Measurements from ENCODE around the gene ELF2.
"Not testable (repeated sequence)": the region's sequence is repeated elsewhere in the genome, so short reads cannot be mapped to it uniquely, and the experiment has no call there.

Gene ELF2

DNA sequence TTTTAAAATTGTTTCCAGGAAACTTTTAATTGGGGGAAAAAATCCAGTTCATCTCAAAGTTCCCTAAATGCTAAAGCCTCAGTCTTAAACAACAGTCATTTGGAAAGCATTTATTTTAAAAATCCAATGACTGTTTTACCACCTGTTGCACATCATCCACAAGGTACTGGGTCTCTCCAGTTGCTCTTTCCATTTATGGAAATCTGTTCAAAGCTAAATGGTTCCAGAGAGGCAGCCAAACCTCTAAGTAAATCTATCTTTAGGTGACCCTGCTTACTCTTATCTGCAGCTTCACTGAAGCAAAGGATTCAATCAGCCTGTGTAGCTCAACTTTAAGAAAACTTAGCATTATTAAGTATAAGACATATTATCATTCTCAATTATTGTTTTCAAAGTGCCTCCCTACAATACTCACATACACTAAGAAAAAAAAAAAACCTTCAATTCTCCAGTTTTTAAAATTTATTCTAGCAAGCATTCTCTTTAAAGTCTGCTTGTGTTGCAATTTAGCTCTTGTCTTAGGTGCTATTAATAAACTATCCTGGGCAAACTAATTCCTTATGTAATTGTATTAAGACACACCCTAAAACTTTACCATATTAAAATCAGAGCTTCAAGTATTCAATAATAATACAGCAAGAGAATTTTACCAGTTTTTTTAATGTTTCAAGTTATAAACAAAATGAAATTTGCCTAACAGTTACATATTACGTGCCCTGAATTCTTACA, 100.8 kb downstream of the ELF2 start:
- TF ChIP-seq, protein P1, sequence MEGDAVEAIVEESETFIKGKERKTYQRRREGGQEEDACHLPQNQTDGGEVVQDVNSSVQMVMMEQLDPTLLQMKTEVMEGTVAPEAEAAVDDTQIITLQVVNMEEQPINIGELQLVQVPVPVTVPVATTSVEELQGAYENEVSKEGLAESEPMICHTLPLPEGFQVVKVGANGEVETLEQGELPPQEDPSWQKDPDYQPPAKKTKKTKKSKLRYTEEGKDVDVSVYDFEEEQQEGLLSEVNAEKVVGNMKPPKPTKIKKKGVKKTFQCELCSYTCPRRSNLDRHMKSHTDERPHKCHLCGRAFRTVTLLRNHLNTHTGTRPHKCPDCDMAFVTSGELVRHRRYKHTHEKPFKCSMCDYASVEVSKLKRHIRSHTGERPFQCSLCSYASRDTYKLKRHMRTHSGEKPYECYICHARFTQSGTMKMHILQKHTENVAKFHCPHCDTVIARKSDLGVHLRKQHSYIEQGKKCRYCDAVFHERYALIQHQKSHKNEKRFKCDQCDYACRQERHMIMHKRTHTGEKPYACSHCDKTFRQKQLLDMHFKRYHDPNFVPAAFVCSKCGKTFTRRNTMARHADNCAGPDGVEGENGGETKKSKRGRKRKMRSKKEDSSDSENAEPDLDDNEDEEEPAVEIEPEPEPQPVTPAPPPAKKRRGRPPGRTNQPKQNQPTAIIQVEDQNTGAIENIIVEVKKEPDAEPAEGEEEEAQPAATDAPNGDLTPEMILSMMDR (IDR thresholded peaks at IDR 0.05; ENCODE audit: extremely low read depth, insufficient read depth, missing control alignments) = no peak
- in situ Hi-C loops (cut with MboI; ENCODE audit: low pct_unique_long_range_greater_than_20kb, low sequenced_read_pairs, unreplicated experiment) = no loop called here
- no peak for DNase-seq (ENCODE audit: low spot score)

DNA sequence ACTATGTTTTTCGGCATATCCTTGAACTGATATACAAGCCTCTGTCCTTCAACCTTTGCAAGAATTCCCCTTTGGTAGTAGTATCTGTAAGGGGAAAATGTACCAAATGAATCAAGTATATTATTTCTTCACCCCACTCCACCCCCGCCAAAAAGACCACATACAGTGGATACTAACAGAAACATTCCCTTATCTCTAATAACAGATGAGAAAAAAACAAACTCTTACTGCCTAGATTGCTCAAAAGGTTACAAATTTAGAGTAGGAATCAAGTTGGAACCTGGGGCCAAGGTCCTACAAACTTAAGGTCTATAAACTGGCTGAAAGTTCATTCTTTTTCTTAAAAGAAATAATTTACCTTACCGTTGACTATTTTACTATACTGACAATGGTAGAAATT, 116.4 kb downstream of the ELF2 start:
- in situ Hi-C loops (cut with MboI; ENCODE audit: low pct_unique_long_range_greater_than_20kb, low sequenced_read_pairs, unreplicated experiment) = no loop called here
- TF ChIP-seq, protein P1 (IDR thresholded peaks at IDR 0.05; ENCODE audit: extremely low read depth, insufficient read depth, missing control alignments) = no peak
- DNase-seq (ENCODE audit: low spot score) = no peak

DNA sequence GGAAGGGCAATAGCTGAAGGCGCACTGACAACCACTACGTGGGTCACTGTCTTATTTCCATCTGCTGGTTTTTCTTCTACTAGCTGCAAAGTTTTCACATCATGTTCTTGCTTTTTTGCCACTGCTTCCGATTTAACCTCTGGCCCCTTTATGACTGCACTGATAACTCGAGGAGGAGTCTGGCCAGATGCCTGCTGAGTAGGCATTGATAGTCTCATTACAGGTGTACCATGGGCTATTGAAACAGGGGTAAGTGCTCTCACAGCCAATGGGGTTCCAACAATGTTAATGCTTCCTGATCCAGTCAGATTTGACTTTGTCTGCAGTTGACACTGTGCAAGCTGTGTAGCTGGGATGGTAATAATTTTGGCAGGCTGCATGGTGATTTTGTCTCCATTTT, 118.0 kb downstream of the ELF2 start:
- DNase-seq (ENCODE audit: low spot score); in situ Hi-C loops (cut with MboI; ENCODE audit: low pct_unique_long_range_greater_than_20kb, low sequenced_read_pairs, unreplicated experiment): not testable (repeated sequence)

DNA sequence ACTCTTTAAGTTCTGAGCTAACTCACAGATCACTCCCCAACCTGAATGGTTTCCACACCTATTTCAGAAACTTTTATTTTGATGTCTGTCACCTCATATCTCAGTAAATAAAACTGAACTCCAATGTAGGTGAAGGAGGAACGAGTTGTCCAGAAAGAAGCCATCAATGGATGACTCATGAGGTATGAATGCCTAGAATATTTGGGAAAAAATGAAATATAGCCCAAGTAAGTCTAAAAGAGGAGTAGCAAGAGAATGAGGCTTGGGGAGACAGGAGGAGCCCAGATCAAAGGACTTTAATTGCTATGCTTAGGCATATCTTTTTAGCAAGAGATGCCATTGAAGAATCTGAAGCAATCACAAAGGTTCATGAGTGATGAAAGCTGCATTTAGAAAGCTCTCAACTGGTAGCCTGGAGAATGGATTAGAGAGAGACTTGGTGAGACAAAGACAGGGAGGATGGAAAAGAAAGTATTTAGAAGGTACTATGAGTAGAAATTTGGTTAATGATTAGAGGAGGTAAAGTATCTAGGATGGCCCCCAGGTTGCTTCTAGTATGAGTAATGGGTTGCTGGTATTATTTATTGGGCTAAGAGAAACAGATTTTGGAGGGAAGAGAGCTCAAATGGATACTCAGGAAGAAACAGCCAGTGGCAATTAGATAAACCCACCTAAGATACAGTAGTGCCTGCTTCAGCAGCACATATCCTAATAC, 122.1 kb downstream of the ELF2 start:
- TF ChIP-seq, protein P1 (IDR thresholded peaks at IDR 0.05; ENCODE audit: extremely low read depth, insufficient read depth, missing control alignments) = no peak
- in situ Hi-C loops (cut with MboI; ENCODE audit: low pct_unique_long_range_greater_than_20kb, low sequenced_read_pairs, unreplicated experiment) = no loop called here
- no peak for DNase-seq (ENCODE audit: low spot score)

DNA sequence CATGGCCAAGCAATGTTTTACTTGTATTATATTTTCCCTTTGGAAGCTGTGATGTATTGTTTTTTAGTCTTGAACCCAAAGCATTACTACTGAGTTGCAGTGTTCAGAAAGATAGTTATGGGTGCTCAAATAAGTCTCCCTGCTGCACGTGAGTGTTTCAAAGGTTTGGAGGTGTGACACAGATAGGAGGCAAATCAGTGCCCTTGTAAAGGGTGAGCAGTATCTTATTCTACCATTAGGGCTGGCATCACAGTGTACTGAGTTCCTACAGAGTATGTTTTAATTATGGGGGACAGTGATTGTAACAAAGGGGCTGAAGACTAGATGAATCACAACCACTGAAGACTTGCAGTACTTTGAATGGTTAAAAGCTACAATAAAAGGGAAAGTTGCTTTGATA, 123.1 kb downstream of the ELF2 start:
- no peak for DNase-seq (ENCODE audit: low spot score)
- in situ Hi-C loops (cut with MboI; ENCODE audit: low pct_unique_long_range_greater_than_20kb, low sequenced_read_pairs, unreplicated experiment) = no loop called here
- TF ChIP-seq, protein P1 (IDR thresholded peaks at IDR 0.05; ENCODE audit: extremely low read depth, insufficient read depth, missing control alignments) = no peak

DNA sequence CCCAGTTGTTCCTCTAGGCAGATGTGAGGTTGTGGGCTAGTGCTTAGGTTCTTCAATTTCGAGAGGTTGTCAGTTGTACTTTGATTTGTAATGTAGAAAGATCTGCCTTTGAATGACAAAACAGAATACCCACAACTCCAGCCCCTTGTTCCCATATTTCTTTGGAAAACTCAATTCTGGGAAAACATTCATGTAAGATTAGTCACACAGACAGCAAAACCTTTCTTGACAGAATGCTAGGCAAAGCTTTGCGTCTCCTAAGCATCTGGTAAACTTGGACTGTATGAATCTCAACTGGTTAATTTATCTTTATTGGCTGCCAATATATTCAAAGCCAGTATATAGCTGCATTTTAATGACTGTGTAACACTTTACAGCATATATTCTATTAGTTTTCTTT, 126.6 kb downstream of the ELF2 start:
- in situ Hi-C loops (cut with MboI; ENCODE audit: low pct_unique_long_range_greater_than_20kb, low sequenced_read_pairs, unreplicated experiment) = no loop called here
- DNase-seq (ENCODE audit: low spot score) = no peak
- TF ChIP-seq, protein P1 (IDR thresholded peaks at IDR 0.05; ENCODE audit: extremely low read depth, insufficient read depth, missing control alignments) = no peak

DNA sequence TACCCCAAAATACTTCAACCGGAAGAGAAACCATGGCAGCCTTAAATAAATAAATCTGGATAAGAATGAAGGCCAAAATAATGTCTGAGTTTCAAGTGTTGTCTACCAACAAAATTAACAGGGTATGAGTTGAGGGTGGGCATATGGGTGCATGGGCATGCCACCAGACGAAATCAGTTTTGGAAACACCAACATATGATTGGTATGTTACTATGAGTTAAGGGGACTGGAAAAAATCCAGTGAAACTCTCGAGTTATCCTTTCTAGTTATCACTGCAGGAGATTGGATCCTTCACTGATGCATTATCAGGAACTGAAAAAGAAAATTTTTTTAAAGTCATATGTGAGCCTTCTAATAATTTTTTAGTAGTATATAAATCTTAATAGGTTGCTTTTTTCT, 129.0 kb downstream of the ELF2 start:
- TF ChIP-seq, protein P1 (IDR thresholded peaks at IDR 0.05; ENCODE audit: extremely low read depth, insufficient read depth, missing control alignments) = no peak
- in situ Hi-C loops (cut with MboI; ENCODE audit: low pct_unique_long_range_greater_than_20kb, low sequenced_read_pairs, unreplicated experiment) = no loop called here
- no peak for DNase-seq (ENCODE audit: low spot score)
